WTC11 (cell line): ENCODE results near the gene DENND2C.

Experiments
- CBFB ChIP-seq: sonication (generic); formaldehyde crosslinking; IDR thresholded peaks from 2 replicates; pipeline ENCODE4 v1.8.1; 2022; ENCODE audit warnings: mild to moderate bottlenecking, low read depth, missing genetic modification reagents
- JAZF1 ChIP-seq: fragments of 250-450 bp; sonication (Bioruptor Pico); IDR thresholded peaks from 2 replicates; pipeline ENCODE4 v1.9.0; 2021; ENCODE audit warnings: moderate library complexity, mild to moderate bottlenecking, inconsistent platforms
- NR1H2 ChIP-seq: sonication (generic); formaldehyde crosslinking; IDR thresholded peaks from 2 replicates; pipeline ENCODE4 v1.9.0; 2021; ENCODE audit warnings: mild to moderate bottlenecking, moderate library complexity, missing genetic modification reagents
- RELA ChIP-seq: sonication (generic); formaldehyde crosslinking; IDR thresholded peaks from 2 replicates; pipeline ENCODE4 v1.8.1; 2022; ENCODE audit warnings: missing genetic modification reagents, mild to moderate bottlenecking, borderline replicate concordance
- SMAD3 ChIP-seq: sonication (generic); formaldehyde crosslinking; IDR thresholded peaks from 2 replicates; pipeline ENCODE4 v1.8.0; 2022; ENCODE audit warnings: missing genetic modification reagents, mild to moderate bottlenecking, borderline replicate concordance
- ZBTB21 ChIP-seq: sonication (generic); formaldehyde crosslinking; IDR thresholded peaks from 2 replicates; pipeline ENCODE4 v1.8.1; 2023; ENCODE audit warnings: mild to moderate bottlenecking, missing genetic modification reagents, borderline replicate concordance
- ZNF121 ChIP-seq: sonication (generic); formaldehyde crosslinking; IDR thresholded peaks from 2 replicates; pipeline ENCODE4 v1.8.0; 2023; ENCODE audit warnings: missing genetic modification reagents
- TF ChIP-seq, protein P1 (sequence below): fragments of 200-600 bp; IDR thresholded peaks from 2 replicates; pipeline ENCODE4 v1.8.0; 2022; ENCODE audit warnings: antibody characterized with exemption
- TF ChIP-seq, protein P2 (sequence below): sonication (generic); formaldehyde crosslinking; IDR thresholded peaks from 2 replicates; pipeline ENCODE4 v1.8.0; 2022; ENCODE audit warnings: missing genetic modification reagents
- TF ChIP-seq, protein P3 (sequence below): sonication (generic); formaldehyde crosslinking; IDR thresholded peaks from 2 replicates; pipeline ENCODE4 v1.8.0; 2022; ENCODE audit warnings: mild to moderate bottlenecking, missing genetic modification reagents
- TF ChIP-seq, protein P4 (sequence below): sonication (generic); formaldehyde crosslinking; IDR thresholded peaks from 2 replicates; pipeline ENCODE4 v1.8.1; 2022; ENCODE audit warnings: missing genetic modification reagents, borderline replicate concordance
- TF ChIP-seq, protein P5 (sequence below): sonication (generic); formaldehyde crosslinking; conservative IDR thresholded peaks from 2 replicates; pipeline ENCODE4 v1.8.1; 2022; ENCODE audit warnings: mild to moderate bottlenecking, missing genetic modification reagents
- TF ChIP-seq, protein P6 (sequence below): sonication (generic); formaldehyde crosslinking; IDR thresholded peaks from 2 replicates; pipeline ENCODE4 v1.8.1; 2022; ENCODE audit warnings: low read depth, missing genetic modification reagents, borderline replicate concordance
- TF ChIP-seq, protein P7 (sequence below): sonication (generic); formaldehyde crosslinking; IDR thresholded peaks from 2 replicates; pipeline ENCODE4 v1.8.1; 2023; ENCODE audit warnings: mild to moderate bottlenecking, missing genetic modification reagents, moderate library complexity

DNA sequence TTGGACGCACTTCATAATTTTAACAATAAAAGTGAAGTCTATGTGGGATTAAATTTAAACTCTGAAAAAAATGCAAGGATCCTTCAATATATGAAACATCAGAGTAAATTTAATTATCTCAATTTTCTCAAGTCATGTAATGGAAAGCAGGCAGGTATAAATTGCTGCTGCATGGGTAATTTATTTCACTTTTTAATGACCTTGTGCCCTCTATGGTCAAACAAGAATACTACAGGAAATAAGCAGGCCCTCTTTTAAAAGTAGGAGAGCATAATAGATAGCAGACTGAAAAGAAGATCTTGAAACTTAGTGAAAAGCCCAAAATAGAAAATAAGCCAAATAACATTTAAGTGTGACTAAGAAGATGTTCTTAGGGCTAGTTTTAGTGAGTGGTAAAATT lies 111.3 kb downstream of the DENND2C start:
- no peak for TF ChIP-seq ZNF121 (CRISPR knock-in tag)
- no peak for TF ChIP-seq SMAD3
- TF ChIP-seq, protein P1, sequence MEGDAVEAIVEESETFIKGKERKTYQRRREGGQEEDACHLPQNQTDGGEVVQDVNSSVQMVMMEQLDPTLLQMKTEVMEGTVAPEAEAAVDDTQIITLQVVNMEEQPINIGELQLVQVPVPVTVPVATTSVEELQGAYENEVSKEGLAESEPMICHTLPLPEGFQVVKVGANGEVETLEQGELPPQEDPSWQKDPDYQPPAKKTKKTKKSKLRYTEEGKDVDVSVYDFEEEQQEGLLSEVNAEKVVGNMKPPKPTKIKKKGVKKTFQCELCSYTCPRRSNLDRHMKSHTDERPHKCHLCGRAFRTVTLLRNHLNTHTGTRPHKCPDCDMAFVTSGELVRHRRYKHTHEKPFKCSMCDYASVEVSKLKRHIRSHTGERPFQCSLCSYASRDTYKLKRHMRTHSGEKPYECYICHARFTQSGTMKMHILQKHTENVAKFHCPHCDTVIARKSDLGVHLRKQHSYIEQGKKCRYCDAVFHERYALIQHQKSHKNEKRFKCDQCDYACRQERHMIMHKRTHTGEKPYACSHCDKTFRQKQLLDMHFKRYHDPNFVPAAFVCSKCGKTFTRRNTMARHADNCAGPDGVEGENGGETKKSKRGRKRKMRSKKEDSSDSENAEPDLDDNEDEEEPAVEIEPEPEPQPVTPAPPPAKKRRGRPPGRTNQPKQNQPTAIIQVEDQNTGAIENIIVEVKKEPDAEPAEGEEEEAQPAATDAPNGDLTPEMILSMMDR: no peak; the same call in 1 of the 2 replicates
- TF ChIP-seq, protein P2, sequence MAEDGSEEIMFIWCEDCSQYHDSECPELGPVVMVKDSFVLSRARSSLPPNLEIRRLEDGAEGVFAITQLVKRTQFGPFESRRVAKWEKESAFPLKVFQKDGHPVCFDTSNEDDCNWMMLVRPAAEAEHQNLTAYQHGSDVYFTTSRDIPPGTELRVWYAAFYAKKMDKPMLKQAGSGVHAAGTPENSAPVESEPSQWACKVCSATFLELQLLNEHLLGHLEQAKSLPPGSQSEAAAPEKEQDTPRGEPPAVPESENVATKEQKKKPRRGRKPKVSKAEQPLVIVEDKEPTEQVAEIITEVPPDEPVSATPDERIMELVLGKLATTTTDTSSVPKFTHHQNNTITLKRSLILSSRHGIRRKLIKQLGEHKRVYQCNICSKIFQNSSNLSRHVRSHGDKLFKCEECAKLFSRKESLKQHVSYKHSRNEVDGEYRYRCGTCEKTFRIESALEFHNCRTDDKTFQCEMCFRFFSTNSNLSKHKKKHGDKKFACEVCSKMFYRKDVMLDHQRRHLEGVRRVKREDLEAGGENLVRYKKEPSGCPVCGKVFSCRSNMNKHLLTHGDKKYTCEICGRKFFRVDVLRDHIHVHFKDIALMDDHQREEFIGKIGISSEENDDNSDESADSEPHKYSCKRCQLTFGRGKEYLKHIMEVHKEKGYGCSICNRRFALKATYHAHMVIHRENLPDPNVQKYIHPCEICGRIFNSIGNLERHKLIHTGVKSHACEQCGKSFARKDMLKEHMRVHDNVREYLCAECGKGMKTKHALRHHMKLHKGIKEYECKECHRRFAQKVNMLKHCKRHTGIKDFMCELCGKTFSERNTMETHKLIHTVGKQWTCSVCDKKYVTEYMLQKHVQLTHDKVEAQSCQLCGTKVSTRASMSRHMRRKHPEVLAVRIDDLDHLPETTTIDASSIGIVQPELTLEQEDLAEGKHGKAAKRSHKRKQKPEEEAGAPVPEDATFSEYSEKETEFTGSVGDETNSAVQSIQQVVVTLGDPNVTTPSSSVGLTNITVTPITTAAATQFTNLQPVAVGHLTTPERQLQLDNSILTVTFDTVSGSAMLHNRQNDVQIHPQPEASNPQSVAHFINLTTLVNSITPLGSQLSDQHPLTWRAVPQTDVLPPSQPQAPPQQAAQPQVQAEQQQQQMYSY: no peak
- TF ChIP-seq, protein P3, sequence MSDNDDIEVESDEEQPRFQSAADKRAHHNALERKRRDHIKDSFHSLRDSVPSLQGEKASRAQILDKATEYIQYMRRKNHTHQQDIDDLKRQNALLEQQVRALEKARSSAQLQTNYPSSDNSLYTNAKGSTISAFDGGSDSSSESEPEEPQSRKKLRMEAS (CRISPR knock-in tag): no peak
- no peak for TF ChIP-seq ZBTB21 (CRISPR knock-in tag)
- no peak for TF ChIP-seq JAZF1 (CRISPR knock-in tag)
- TF ChIP-seq, protein P4, sequence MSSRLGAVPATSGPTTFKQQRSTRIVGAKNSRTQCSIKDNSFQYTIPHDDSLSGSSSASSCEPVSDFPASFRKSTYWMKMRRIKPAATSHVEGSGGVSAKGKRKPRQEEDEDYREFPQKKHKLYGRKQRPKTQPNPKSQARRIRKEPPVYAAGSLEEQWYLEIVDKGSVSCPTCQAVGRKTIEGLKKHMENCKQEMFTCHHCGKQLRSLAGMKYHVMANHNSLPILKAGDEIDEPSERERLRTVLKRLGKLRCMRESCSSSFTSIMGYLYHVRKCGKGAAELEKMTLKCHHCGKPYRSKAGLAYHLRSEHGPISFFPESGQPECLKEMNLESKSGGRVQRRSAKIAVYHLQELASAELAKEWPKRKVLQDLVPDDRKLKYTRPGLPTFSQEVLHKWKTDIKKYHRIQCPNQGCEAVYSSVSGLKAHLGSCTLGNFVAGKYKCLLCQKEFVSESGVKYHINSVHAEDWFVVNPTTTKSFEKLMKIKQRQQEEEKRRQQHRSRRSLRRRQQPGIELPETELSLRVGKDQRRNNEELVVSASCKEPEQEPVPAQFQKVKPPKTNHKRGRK: no peak
- TF ChIP-seq CBFB (CRISPR knock-in tag): no peak
- TF ChIP-seq, protein P5, sequence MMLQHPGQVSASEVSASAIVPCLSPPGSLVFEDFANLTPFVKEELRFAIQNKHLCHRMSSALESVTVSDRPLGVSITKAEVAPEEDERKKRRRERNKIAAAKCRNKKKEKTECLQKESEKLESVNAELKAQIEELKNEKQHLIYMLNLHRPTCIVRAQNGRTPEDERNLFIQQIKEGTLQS (CRISPR knock-in tag): no peak
- TF ChIP-seq, protein P6, sequence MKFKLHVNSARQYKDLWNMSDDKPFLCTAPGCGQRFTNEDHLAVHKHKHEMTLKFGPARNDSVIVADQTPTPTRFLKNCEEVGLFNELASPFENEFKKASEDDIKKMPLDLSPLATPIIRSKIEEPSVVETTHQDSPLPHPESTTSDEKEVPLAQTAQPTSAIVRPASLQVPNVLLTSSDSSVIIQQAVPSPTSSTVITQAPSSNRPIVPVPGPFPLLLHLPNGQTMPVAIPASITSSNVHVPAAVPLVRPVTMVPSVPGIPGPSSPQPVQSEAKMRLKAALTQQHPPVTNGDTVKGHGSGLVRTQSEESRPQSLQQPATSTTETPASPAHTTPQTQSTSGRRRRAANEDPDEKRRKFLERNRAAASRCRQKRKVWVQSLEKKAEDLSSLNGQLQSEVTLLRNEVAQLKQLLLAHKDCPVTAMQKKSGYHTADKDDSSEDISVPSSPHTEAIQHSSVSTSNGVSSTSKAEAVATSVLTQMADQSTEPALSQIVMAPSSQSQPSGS (CRISPR knock-in tag): no peak
- TF ChIP-seq, protein P7, sequence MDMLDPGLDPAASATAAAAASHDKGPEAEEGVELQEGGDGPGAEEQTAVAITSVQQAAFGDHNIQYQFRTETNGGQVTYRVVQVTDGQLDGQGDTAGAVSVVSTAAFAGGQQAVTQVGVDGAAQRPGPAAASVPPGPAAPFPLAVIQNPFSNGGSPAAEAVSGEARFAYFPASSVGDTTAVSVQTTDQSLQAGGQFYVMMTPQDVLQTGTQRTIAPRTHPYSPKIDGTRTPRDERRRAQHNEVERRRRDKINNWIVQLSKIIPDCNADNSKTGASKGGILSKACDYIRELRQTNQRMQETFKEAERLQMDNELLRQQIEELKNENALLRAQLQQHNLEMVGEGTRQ (CRISPR knock-in tag): no peak
- no peak for TF ChIP-seq NR1H2 (CRISPR knock-in tag)
- TF ChIP-seq RELA (CRISPR knock-in tag): no peak
